K562 (cell line): ENCODE data around the gene SEC22B. TPM values are rescaled to one million over a fixed set of nuclear protein-coding genes. Genes with fewer than 3 reads are reported as not detected.

ENCODE experiments used
- CREBBP ChIP-seq: IDR thresholded peaks from one replicate; pipeline ENCODE4 v1.6.1; 2012; ENCODE audit warnings: low read depth, mild to moderate bottlenecking, control low read depth, inconsistent platforms, low read length
- FUS ChIP-seq: fragments of 200-400 bp; formaldehyde crosslinking; optimal IDR thresholded peaks from 2 replicates; pipeline ENCODE3; 2017; ENCODE audit warnings: low read depth, low read length
- GATA2 ChIP-seq: sonication (generic); formaldehyde crosslinking; IDR thresholded peaks from 2 replicates; pipeline ENCODE4 v1.4.0; 2020; ENCODE audit warnings: mild to moderate bottlenecking, missing genetic modification reagents
- HOXB6 ChIP-seq: fragments of 250-450 bp; sonication (Bioruptor Pico); IDR thresholded peaks from 2 replicates; pipeline ENCODE4 v1.5.1; 2022; ENCODE audit warnings: mild to moderate bottlenecking, borderline replicate concordance
- LARP7 ChIP-seq: fragments of 450-650 bp; IDR thresholded peaks from 2 replicates; pipeline ENCODE4 v1.6.1; 2016
- NELFE ChIP-seq: IDR thresholded peaks from 2 replicates; pipeline ENCODE4 v1.6.1; 2011; ENCODE audit warnings: mild to moderate bottlenecking; ENCODE audit not compliant: insufficient read depth, insufficient read length
- NFIX ChIP-seq: fragments of 250-450 bp; sonication (Bioruptor Pico); IDR thresholded peaks from 2 replicates; pipeline ENCODE4 v1.4.0; 2020; ENCODE audit warnings: low read depth, mild to moderate bottlenecking, moderate library complexity
- PML ChIP-seq: IDR thresholded peaks from 2 replicates; pipeline ENCODE4 v1.6.1; 2012; ENCODE audit warnings: low read length, inconsistent platforms
- PRPF4 ChIP-seq: fragments of 200-400 bp; formaldehyde crosslinking; IDR thresholded peaks from one replicate; pipeline ENCODE4 v1.6.1; 2017; ENCODE audit warnings: low read length, low read depth, mild to moderate bottlenecking; ENCODE audit not compliant: insufficient read depth, poor library complexity, severe bottlenecking
- TCF3 ChIP-seq: sonication (generic); formaldehyde crosslinking; IDR thresholded peaks from 2 replicates; pipeline ENCODE4 v1.4.0; 2020; ENCODE audit warnings: mild to moderate bottlenecking, missing genetic modification reagents
- VEZF1 ChIP-seq: fragments of 200-800 bp; sonication (Bioruptor generic); IDR thresholded peaks from 2 replicates; pipeline ENCODE4 v1.6.1; 2017; ENCODE audit warnings: missing genetic modification characterization, missing compliant biosample characterization
- ZBTB17 ChIP-seq: fragments of 450-650 bp; formaldehyde crosslinking; IDR thresholded peaks from 2 replicates; pipeline ENCODE4 v1.4.0; 2020; ENCODE audit warnings: mild to moderate bottlenecking
- ZBTB40 ChIP-seq, 2 experiments: fragments of 450-650 bp in 1 of 2; sonication (generic) in 1 of 2; formaldehyde crosslinking in 1 of 2; IDR thresholded peaks; 2 replicates each; pipeline versions ENCODE4 v1.7.1 to v1.9.0; 2016 to 2022; ENCODE audit warnings: inconsistent platforms in 1 of 2, mild to moderate bottlenecking in 1 of 2, missing genetic modification reagents in 1 of 2
- ZFP1 ChIP-seq: fragments of 450-650 bp; formaldehyde crosslinking; IDR thresholded peaks from 2 replicates; pipeline ENCODE4 v1.4.0; 2020; ENCODE audit warnings: mild to moderate bottlenecking, mixed read lengths
- ZFPM2 ChIP-seq: fragments of 250-450 bp; sonication (Bioruptor Pico); IDR thresholded peaks from 2 replicates; pipeline ENCODE4 v1.5.1; 2022; ENCODE audit warnings: mild to moderate bottlenecking
- ZNF217 ChIP-seq: sonication (generic); formaldehyde crosslinking; IDR thresholded peaks from 2 replicates; pipeline ENCODE4 v1.8.0; 2022; ENCODE audit warnings: mild to moderate bottlenecking, missing genetic modification reagents
- ZNF780A ChIP-seq: fragments of 250-450 bp; sonication (Bioruptor Pico); IDR thresholded peaks from 2 replicates; pipeline ENCODE4 v1.5.0; 2021; ENCODE audit warnings: mild to moderate bottlenecking
- polyA plus RNA-seq, 8 experiments: library from polyadenylated mRNA; depleted of rRNA in 4 of 8; stranded (reverse) in 5 of 8; unstranded in 3 of 8; fragments of >200 nt; fragmentation: Nextera tagmentation in 2 of 8; fragmentation: Illumina TruSeq in 1 of 8; extraction: Ambion mirVana in 2 of 8; extraction: Trizol in 1 of 8; gene quantifications; 2 replicates each; pipeline versions ENCODE4 v1.2.1 to v1.2.3, GENCODE V29; 2011 to 2014; ENCODE audit warnings: inconsistent platforms in 1 of 8, missing spikeins in 1 of 8
- total RNA-seq, 7 experiments: library from RNA; depleted of rRNA in 6 of 7; stranded (reverse); fragments of >200 nt in 6 of 7; fragmentation: Illumina TruSeq in 2 of 7; extraction: Trizol in 2 of 7; gene quantifications; 2 replicates each; pipeline versions ENCODE4 v1.2.1 to v1.2.3, GENCODE V29; 2011 to 2021; ENCODE audit warnings: low replicate concordance in 1 of 7

Gene SEC22B
- total and polyA plus RNA-seq, 9 of the 15 experiments (the other 6 are each of a cell fraction or from before 2014, with no cell fraction given): 13.1 to 40.3 (median 23.5) TPM

DNA sequence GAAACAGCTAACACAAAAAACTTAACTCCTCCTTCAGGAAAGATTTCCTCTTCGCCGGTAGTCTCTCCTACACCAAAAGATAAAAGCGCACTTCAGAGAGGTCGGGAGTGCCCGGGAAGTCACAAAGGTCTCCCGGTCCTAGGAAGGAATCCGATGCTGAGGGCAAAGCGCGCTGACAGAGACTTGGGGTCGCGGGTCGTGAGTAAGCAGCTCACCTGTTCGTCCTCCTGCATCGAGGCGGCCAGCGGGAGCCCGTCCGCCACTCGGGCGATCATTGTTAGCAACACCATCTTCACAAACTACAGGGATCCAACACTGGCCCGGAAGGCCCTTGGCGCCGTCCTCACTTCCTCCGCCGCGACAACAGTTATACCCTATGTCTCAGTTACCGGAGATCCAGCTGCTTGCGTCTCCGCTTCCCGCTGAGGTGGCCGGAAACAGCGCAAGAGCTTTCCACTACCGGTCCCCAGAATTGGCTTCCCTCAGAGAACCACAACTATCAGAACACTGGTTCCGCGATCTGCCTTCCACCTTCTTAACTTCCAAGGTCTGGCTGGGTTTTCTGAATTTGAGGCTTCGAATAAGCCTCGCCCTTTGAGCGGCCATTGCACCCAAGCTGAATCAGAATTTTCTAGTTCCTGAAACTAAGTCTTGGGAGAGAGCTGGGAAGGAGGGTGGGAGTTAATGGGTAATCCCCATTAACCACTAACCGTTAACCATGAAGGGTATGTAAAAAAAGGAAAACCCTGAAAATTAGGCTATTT, at the start of gene SEC22B (continued):
- TF ChIP-seq CREBBP (no peak), HOXB6 (CRISPR knock-in tag) (no peak), TCF3 (CRISPR knock-in tag) (peak; percentile 54; the same call in 1 of the 2 replicates), ZNF780A (CRISPR knock-in tag) (no peak), VEZF1 (CRISPR knock-in tag) (no peak), NFIX (CRISPR knock-in tag) (no peak), ZNF217 (CRISPR knock-in tag) (no peak), ZFPM2 (CRISPR knock-in tag) (no peak), ZBTB40 (IDR thresholded peaks at IDR 0.05) (peak; percentile 100), ZBTB40 (CRISPR knock-in tag; IDR thresholded peaks at IDR 0.05) (no peak), ZFP1 (no peak), PML (peak; percentile 90), PRPF4 (no peak), GATA2 (CRISPR knock-in tag) (no peak), FUS (no peak), LARP7 (no peak), NELFE (no peak), ZBTB17 (CRISPR knock-in tag) (no peak; the same call in 1 of the 2 replicates)
